Measurements from ENCODE around the gene KRTAP10-7. TPM values are rescaled to one million over a fixed set of nuclear protein-coding genes. Genes with fewer than 3 reads are reported as not detected.
"Not testable (repeated sequence)": the region's sequence is repeated elsewhere in the genome, so short reads cannot be mapped to it uniquely, and the experiment has no call there.

Gene KRTAP10-7, protein sequence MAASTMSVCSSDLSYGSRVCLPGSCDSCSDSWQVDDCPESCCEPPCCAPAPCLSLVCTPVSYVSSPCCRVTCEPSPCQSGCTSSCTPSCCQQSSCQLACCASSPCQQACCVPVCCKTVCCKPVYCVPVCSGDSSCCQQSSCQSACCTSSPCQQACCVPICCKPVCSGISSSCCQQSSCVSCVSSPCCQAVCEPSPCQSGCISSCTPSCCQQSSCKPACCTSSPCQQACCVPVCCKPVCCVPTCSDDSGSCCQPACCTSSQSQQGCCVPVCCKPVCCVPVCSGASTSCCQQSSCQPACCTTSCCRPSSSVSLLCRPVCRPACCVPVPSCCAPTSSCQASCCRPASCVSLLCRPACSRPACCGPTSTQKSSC
- total RNA-seq: not detected
- total RNA-seq (2013): not detected

DNA sequence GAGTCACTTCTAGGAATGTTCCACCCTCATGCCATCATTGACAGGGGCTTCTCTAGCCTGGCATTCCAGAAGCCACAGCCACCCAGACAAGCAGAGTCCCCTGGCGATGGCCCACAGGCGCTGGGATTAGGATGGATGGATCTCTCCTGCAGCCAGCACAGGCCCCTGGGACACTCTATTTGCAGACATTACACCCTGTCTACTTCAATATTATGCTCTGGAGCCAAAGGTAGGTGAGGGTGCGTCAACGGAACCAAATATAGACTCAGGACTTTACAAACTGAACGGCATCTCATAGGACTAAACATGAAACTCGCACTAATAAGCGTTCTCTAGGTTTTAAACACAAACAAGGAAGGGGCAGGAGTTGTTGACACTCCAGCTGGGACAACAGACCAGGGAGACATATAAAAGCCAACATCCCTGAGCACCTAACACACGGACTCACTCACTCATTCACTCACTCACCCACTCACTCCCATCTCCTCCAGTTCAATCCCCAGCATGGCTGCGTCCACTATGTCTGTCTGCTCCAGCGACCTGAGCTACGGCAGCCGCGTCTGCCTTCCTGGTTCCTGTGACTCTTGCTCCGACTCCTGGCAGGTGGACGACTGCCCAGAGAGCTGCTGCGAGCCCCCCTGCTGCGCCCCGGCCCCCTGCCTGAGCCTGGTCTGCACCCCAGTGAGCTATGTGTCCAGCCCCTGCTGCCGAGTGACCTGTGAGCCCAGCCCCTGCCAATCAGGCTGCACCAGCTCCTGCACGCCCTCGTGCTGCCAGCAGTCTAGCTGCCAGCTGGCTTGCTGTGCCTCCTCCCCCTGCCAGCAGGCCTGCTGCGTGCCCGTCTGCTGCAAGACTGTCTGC is at the start of gene KRTAP10-7:
KRTAP10-7 (plus strand) TSS at position 480 of the 861 bp plus-strand sequence; CDS start at position 505, 25 bp downstream.
- H3K4me3 Mint-ChIP-seq; H3K27me3 ChIP-seq (ENCODE audit: control insufficient read depth, insufficient read depth, low read length); H3K4me1 ChIP-seq (ENCODE audit: control insufficient read depth, insufficient read depth, low read length); ATAC-seq; H3K9me3 ChIP-seq (ENCODE audit: control insufficient read depth, insufficient read depth, low read length); H3K36me3 Mint-ChIP-seq; H3K27ac ChIP-seq (ENCODE audit: low read length); H3K9me3 Mint-ChIP-seq; H3K36me3 ChIP-seq (ENCODE audit: control insufficient read depth, insufficient read depth, low read length); DNase-seq; H3K27ac Mint-ChIP-seq; H3K4me3 ChIP-seq (ENCODE audit: low read length); H3K4me1 Mint-ChIP-seq; intact Hi-C loops (cut with micrococcal nuclease): not testable (repeated sequence)
- 87% methylated on average over 23 of the region's 23 CpGs for WGBS (ENCODE audit: insufficient coverage)
- H3K27me3 Mint-ChIP-seq (ENCODE audit: low read depth in 2 of 2): peaks cover 13 to 20% of the 10 kb centered on the region in 2 donors

DNA sequence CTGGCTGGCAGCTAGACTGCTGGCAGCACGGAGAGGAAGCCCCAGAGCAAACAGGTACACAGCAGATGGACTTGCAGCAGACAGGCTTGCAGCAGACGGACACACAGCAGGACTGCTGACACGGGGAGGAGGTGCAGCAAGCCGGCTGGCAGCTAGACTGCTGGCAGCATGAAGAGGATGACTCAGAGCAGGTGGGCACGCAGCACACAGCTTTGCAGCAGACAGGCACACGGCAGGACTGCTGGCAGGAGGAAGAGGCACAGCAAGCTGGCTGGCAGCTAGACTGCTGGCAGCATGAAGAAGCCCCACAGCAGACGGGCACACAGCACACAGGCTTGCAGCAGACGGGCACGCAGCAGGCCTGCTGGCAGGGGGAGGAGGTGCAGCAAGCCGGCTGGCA is 49.6 kb upstream of the KRTAP10-7 start:
- 82% methylated on average over 10 of the region's 10 CpGs for WGBS (ENCODE audit: insufficient coverage)
- Histone ChIP-seq H3K4me1 (ENCODE audit: control insufficient read depth, insufficient read depth, low read length) (peaks cover 7% of the 10 kb centered on the region), H3K27me3 (ENCODE audit: control insufficient read depth, insufficient read depth, low read length) (no peaks in the 10 kb centered on the region), H3K9me3 (ENCODE audit: control insufficient read depth, insufficient read depth, low read length) (peaks cover 6% of the 10 kb centered on the region), H3K36me3 (ENCODE audit: control insufficient read depth, insufficient read depth, low read length) (no peaks in the 10 kb centered on the region), H3K4me3 (ENCODE audit: low read length) (no peak overlapping the region), H3K27ac (ENCODE audit: low read length) (no peak overlapping the region)
- Mint-ChIP-seq H3K4me1 (peaks cover 22 to 32% of the 10 kb centered on the region in 2 donors), H3K9me3 (peaks cover 6 to 11% of the 10 kb centered on the region in 2 donors), H3K27me3 (ENCODE audit: low read depth in 2 of 2) (peaks cover 7 to 11% of the 10 kb centered on the region in 2 donors), H3K4me3 (no peak overlapping the region), H3K27ac (peak overlapping the region in 1 of 2 donors; percentile 69), H3K36me3 (peaks cover 17% of the 10 kb centered on the region)
- ATAC-seq (no peak), DNase-seq (no peak)
- TF ChIP-seq, protein P1, sequence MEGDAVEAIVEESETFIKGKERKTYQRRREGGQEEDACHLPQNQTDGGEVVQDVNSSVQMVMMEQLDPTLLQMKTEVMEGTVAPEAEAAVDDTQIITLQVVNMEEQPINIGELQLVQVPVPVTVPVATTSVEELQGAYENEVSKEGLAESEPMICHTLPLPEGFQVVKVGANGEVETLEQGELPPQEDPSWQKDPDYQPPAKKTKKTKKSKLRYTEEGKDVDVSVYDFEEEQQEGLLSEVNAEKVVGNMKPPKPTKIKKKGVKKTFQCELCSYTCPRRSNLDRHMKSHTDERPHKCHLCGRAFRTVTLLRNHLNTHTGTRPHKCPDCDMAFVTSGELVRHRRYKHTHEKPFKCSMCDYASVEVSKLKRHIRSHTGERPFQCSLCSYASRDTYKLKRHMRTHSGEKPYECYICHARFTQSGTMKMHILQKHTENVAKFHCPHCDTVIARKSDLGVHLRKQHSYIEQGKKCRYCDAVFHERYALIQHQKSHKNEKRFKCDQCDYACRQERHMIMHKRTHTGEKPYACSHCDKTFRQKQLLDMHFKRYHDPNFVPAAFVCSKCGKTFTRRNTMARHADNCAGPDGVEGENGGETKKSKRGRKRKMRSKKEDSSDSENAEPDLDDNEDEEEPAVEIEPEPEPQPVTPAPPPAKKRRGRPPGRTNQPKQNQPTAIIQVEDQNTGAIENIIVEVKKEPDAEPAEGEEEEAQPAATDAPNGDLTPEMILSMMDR (IDR thresholded peaks at IDR 0.05): no peak
- intact Hi-C loops (cut with micrococcal nuclease): no loop called here

DNA sequence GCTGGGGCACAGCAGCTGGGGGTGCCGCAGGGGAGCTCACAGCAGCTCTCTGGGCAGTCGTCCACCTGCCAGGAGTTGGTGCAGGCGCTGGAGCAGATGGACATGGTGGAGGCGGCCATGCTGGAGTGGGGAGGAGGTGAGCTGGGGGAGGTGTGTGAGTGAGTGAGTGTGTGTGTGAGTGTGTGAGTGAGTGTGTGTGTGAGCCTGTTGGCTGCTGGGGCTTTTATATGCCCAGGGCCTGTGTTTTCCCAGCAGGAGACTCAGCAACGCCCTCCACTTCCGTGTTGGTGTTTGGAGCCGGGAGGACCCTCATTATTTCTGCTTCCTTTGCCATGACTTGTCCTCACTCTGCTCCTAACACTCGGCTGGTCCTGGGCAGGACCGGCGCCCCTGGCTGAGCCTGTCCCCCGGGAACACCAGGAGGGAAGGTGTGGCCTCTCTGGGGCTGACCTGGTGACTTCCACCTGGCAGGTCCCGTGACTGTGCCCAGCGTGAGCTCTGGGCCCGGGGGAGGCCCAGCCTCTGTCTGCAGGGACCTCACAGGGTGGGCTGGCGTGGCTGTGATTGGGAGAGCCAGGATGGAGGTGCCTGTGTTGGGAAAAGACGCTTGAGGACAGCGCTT is 48.9 kb upstream of the KRTAP10-7 start, which contains the start of gene KRTAP10-2:
KRTAP10-2 (minus strand) TSS at position 166 of the 622 bp plus-strand sequence; CDS start at position 119, 47 bp downstream.
- H3K36me3 Mint-ChIP-seq: peaks cover 15% of the 10 kb centered on the region
- peaks cover 22 to 32% of the 10 kb centered on the region in 2 donors for H3K4me1 Mint-ChIP-seq
- ATAC-seq: no peak
- no peak within 1 kb of the TSS for H3K4me3 ChIP-seq (ENCODE audit: low read length)
- TF ChIP-seq, protein P1 (IDR thresholded peaks at IDR 0.05): no peak
- H3K27ac ChIP-seq (ENCODE audit: low read length): no peak within 1 kb of the TSS
- peaks cover 7% of the 10 kb centered on the region for H3K4me1 ChIP-seq (ENCODE audit: control insufficient read depth, insufficient read depth, low read length)
- H3K9me3 ChIP-seq (ENCODE audit: control insufficient read depth, insufficient read depth, low read length): peaks cover 2% of the 10 kb centered on the region
- H3K27me3 Mint-ChIP-seq (ENCODE audit: low read depth in 2 of 2): peaks cover 7 to 11% of the 10 kb centered on the region in 2 donors
- H3K4me3 Mint-ChIP-seq: no peak within 1 kb of the TSS
- H3K9me3 Mint-ChIP-seq: peaks cover 6 to 11% of the 10 kb centered on the region in 2 donors
- peak in 1 of 2 donors; percentile 11 for DNase-seq
- no peaks in the 10 kb centered on the region for H3K27me3 ChIP-seq (ENCODE audit: control insufficient read depth, insufficient read depth, low read length)
- intact Hi-C loops (cut with micrococcal nuclease): no loop called here
- H3K27ac Mint-ChIP-seq: peak within 1 kb of the TSS in 1 of 2 donors; percentile 69
- H3K36me3 ChIP-seq (ENCODE audit: control insufficient read depth, insufficient read depth, low read length): no peaks in the 10 kb centered on the region
- WGBS (ENCODE audit: insufficient coverage): 84% methylated on average over 17 of the region's 17 CpGs

All from natural killer cell (primary cell).